Keratinocyte (primary cell): ENCODE results near the gene FZD4. TPM values are rescaled to one million over a fixed set of nuclear protein-coding genes. Genes with fewer than 3 reads are reported as not detected.

Source experiments
- DNase-seq: peaks from one replicate; pipeline ENCODE4 v3.0.0-alpha.2; 2011; ENCODE audit warnings: low read depth, missing footprints, low spot score
- FAIRE-seq: peaks from 2 replicates; lab custom pipeline; 2011; peaks lifted over from hg19 to GRCh38; lab: Jason Lieb, UNC
- H2AFZ ChIP-seq: 2 replicates; pipeline ENCODE4 v1.6.0; 2012; ENCODE audit warnings: low read length, control low read depth, inconsistent platforms; ENCODE audit not compliant: control insufficient read depth
- H3K27ac ChIP-seq: 2 replicates; pipeline ENCODE4 v1.5.1; 2011; ENCODE audit warnings: low read length; ENCODE audit not compliant: control insufficient read depth, insufficient read depth
- H3K27me3 ChIP-seq: 3 replicates; pipeline ENCODE4 v1.6.0; 2011; ENCODE audit warnings: low read length; ENCODE audit not compliant: control insufficient read depth, insufficient read depth; ENCODE audit errors: extremely low read depth
- H3K36me3 ChIP-seq, 2 experiments: 2 replicates in 1 of 2; 3 replicates in 1 of 2; pipeline ENCODE4 v1.5.1; 2011; ENCODE audit warnings: low read length in 2 of 2, mild to moderate bottlenecking in 1 of 2; ENCODE audit not compliant: control insufficient read depth in 2 of 2, insufficient read depth in 2 of 2; ENCODE audit errors: extremely low read depth in 1 of 2
- H3K4me1 ChIP-seq: 3 replicates; pipeline ENCODE4 v1.5.1; 2011; ENCODE audit warnings: low read length; ENCODE audit not compliant: control insufficient read depth, insufficient read depth; ENCODE audit errors: extremely low read depth
- H3K4me2 ChIP-seq: 3 replicates; pipeline ENCODE4 v1.6.0; 2011; ENCODE audit warnings: low read depth, low read length; ENCODE audit not compliant: control insufficient read depth, insufficient read depth; ENCODE audit errors: extremely low read depth
- H3K4me3 ChIP-seq, 3 experiments: fragments of 200-600 bp in 1 of 3; sonication (generic) in 1 of 3; 2 replicates in 2 of 3; 3 replicates in 1 of 3; pipeline ENCODE4 v1.5.1; 2011 to 2016; ENCODE audit warnings: low read length in 3 of 3, mild to moderate bottlenecking in 3 of 3, control low read depth in 2 of 3, inconsistent platforms in 1 of 3, low read depth in 1 of 3, mixed read lengths in 1 of 3, mixed run types in 1 of 3, moderate library complexity in 1 of 3; ENCODE audit not compliant: control insufficient read depth in 2 of 3, insufficient read depth in 2 of 3; ENCODE audit errors: extremely low read depth in 1 of 3
- H3K79me2 ChIP-seq: 2 replicates; pipeline ENCODE4 v1.6.0; 2012; ENCODE audit warnings: low read length; ENCODE audit not compliant: control insufficient read depth, insufficient read depth
- H3K9ac ChIP-seq: 3 replicates; pipeline ENCODE4 v1.6.0; 2011; ENCODE audit warnings: low read length; ENCODE audit not compliant: control insufficient read depth, insufficient read depth; ENCODE audit errors: extremely low read depth
- H3K9me1 ChIP-seq: 3 replicates; pipeline ENCODE4 v1.6.0; 2011; ENCODE audit warnings: low read length; ENCODE audit not compliant: control insufficient read depth, insufficient read depth; ENCODE audit errors: extremely low read depth
- H3K9me3 ChIP-seq: 2 replicates; pipeline ENCODE4 v1.5.1; 2012; ENCODE audit warnings: low read depth, low read length; ENCODE audit not compliant: control insufficient read depth
- H4K20me1 ChIP-seq: 3 replicates; pipeline ENCODE4 v1.6.0; 2011; ENCODE audit warnings: low read length; ENCODE audit not compliant: control insufficient read depth, insufficient read depth; ENCODE audit errors: extremely low read depth
- EZH2 ChIP-seq: IDR thresholded peaks from one replicate; pipeline ENCODE4 v1.6.1; 2012; ENCODE audit warnings: inconsistent platforms, mild to moderate bottlenecking, low read length, moderate library complexity
- dilution Hi-C: fragments of 300-500 bp; cut with MboI; formaldehyde crosslinking; loops from one replicate; pipeline ENCODE4 v1.7.0; 2020; ENCODE audit warnings: low sequenced_read_pairs; ENCODE audit not compliant: extremely low pct_ligation_motif_present
- polyA plus RNA-seq, 5 experiments: library from polyadenylated mRNA; depleted of rRNA in 3 of 5; stranded (reverse) in 3 of 5; stranded (forward) in 1 of 5; unstranded in 1 of 5; fragments of >200 nt; gene quantifications; 1 replicate in 1 of 5; 2 replicates in 3 of 5; 3 replicates in 1 of 5; pipeline versions ENCODE4 v1.2.1 to v1.2.3, GENCODE V29; 2011 to 2012; ENCODE audit warnings: missing spikeins in 2 of 5, low read depth in 1 of 5, low replicate concordance in 1 of 5
- TF ChIP-seq, protein P1 (sequence below), 3 experiments: IDR thresholded peaks in 1 of 3; conservative IDR thresholded peaks in 1 of 3; optimal IDR thresholded peaks in 1 of 3; 2 replicates in 2 of 3; 3 replicates in 1 of 3; pipeline versions ENCODE3 to v1.5.1; 2011; ENCODE audit warnings: low read length in 3 of 3, mild to moderate bottlenecking in 3 of 3, moderate library complexity in 2 of 3, control low read depth in 1 of 3, inconsistent platforms in 1 of 3; ENCODE audit not compliant: insufficient read depth in 2 of 3; ENCODE audit errors: extremely low read depth in 1 of 3

Gene FZD4
- polyA plus RNA-seq, 1 donor (not counting 4 experiments of a cell fraction or from before 2014, with no cell fraction given): 0.56 TPM

DNA sequence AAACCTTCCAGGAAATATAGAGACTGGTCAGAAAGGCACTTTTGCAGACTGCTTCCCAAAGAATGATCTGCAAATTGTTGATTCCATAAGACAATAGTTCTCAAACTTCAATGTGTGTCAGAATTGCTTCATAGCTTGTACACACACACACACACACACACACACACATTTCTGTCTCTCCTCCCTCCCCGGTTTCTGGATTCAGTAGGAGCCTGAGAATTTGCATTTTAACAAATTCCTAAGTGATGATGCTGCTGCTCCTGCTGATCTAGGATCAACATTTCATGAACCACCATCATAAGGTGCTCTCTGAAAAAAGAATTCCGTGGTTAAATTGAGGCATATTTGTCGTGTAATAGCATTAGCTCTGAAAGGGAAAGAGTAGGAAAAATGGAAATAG, 35.3 kb upstream of the FZD4 start:
- Histone ChIP-seq H3K4me1 (peaks cover 13% of the 10 kb centered on the region), H3K9me3 (no peaks in the 10 kb centered on the region), H2AFZ (no peak overlapping the region), H3K79me2 (no peaks in the 10 kb centered on the region), H3K4me3 (no peak overlapping the region), H3K36me3 (no peaks in the 10 kb centered on the region), H3K9me1 (no peaks in the 10 kb centered on the region), H3K4me2 (peak overlapping the region; percentile 22), H3K27me3 (no peaks in the 10 kb centered on the region), H3K27ac (no peak overlapping the region), H3K9ac (no peak overlapping the region), H4K20me1 (no peaks in the 10 kb centered on the region)
- dilution Hi-C loops: no loop called here
- TF ChIP-seq, protein P1, sequence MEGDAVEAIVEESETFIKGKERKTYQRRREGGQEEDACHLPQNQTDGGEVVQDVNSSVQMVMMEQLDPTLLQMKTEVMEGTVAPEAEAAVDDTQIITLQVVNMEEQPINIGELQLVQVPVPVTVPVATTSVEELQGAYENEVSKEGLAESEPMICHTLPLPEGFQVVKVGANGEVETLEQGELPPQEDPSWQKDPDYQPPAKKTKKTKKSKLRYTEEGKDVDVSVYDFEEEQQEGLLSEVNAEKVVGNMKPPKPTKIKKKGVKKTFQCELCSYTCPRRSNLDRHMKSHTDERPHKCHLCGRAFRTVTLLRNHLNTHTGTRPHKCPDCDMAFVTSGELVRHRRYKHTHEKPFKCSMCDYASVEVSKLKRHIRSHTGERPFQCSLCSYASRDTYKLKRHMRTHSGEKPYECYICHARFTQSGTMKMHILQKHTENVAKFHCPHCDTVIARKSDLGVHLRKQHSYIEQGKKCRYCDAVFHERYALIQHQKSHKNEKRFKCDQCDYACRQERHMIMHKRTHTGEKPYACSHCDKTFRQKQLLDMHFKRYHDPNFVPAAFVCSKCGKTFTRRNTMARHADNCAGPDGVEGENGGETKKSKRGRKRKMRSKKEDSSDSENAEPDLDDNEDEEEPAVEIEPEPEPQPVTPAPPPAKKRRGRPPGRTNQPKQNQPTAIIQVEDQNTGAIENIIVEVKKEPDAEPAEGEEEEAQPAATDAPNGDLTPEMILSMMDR (optimal IDR thresholded peaks at IDR 0.05 in 1 of 3, IDR thresholded peaks at IDR 0.05 in 1 of 3, conservative IDR thresholded peaks at IDR 0.05 in 1 of 3; ENCODE audit: extremely low read depth in 1 of 3, insufficient read depth in 2 of 3, low read length in 3 of 3): no peak
- no peak for TF ChIP-seq EZH2
- no peak for DNase-seq
- FAIRE-seq: no peak

DNA sequence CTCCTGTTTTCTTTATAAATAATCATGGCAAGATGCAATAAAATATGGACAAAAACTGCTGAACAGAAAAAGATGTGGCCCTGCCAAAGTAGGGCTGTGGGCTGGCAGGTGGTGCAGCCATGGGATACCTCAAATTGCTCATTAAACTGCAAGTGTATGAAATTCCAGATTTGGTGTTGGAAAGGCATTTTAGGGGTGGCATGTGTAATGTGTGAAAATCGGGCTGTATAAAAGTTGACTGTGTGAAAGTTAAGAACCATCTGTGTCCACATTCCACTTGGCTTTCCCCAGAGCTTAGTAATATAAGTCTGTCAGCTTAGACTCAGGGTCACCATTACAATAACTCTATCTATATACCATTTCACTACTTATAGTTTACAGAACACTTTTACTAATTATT, 34.8 kb upstream of the FZD4 start:
- no peak for TF ChIP-seq EZH2
- TF ChIP-seq, protein P1 (optimal IDR thresholded peaks at IDR 0.05 in 1 of 3, IDR thresholded peaks at IDR 0.05 in 1 of 3, conservative IDR thresholded peaks at IDR 0.05 in 1 of 3; ENCODE audit: extremely low read depth in 1 of 3, insufficient read depth in 2 of 3, low read length in 3 of 3): no peak
- H3K27ac ChIP-seq: no peak overlapping the region
- DNase-seq (no peak), FAIRE-seq (no peak)
- H2AFZ ChIP-seq: no peak overlapping the region
- no peak overlapping the region for H3K4me2 ChIP-seq
- H3K79me2 ChIP-seq: no peaks in the 10 kb centered on the region
- peaks cover 13% of the 10 kb centered on the region for H3K4me1 ChIP-seq
- H4K20me1 ChIP-seq: no peaks in the 10 kb centered on the region
- no peaks in the 10 kb centered on the region for H3K9me1 ChIP-seq
- no peak overlapping the region for H3K4me3 ChIP-seq
- dilution Hi-C loops: no loop called here
- H3K9ac ChIP-seq: no peak overlapping the region
- no peaks in the 10 kb centered on the region for H3K27me3 ChIP-seq
- H3K36me3 ChIP-seq: no peaks in the 10 kb centered on the region
- no peaks in the 10 kb centered on the region for H3K9me3 ChIP-seq
